Choroid plexus epithelial cell (primary cell): ENCODE data around the gene SINHCAF.

Experiments
- DNase-seq: peaks from one replicate; pipeline ENCODE4 v3.0.0-alpha.2; 2010; ENCODE audit warnings: low read depth
- H3K4me3 ChIP-seq: 2 replicates; pipeline ENCODE4 v1.5.1; 2011; ENCODE audit warnings: low read depth, mild to moderate bottlenecking, control low read depth, low read length, moderate library complexity
- CTCF ChIP-seq: conservative IDR thresholded peaks from 2 replicates; pipeline ENCODE4 v1.5.1; 2011; ENCODE audit warnings: low read depth, mild to moderate bottlenecking, control low read depth, inconsistent platforms, low read length, moderate library complexity

The SINHCAF gene

GRCh38 chr12:31308116-31308515 is 17.8 kb downstream of the SINHCAF start:
- no peak for TF ChIP-seq CTCF
- H3K4me3 ChIP-seq, result no peak overlapping the region
- DNase-seq, result no peak

- DNase-seq, result no peak
Observed at GRCh38 chr12:31306866-31307265, 19.1 kb downstream of the SINHCAF start.

GRCh38 chr12:31303466-31303865 is 22.5 kb downstream of the SINHCAF start:
- TF ChIP-seq CTCF, result no peak
- DNase-seq, result no peak
- no peak overlapping the region for H3K4me3 ChIP-seq

More at GRCh38 chr12:31306866-31307265, 19.1 kb downstream of the SINHCAF start:
- no peak for TF ChIP-seq CTCF
- H3K4me3 ChIP-seq, result no peak overlapping the region

- TF ChIP-seq CTCF, result no peak
- H3K4me3 ChIP-seq, result no peak overlapping the region
- no peak for DNase-seq
Observed at GRCh38 chr12:31301311-31301710, 24.6 kb downstream of the SINHCAF start.

GRCh38 chr12:31300783-31301182 is 25.2 kb downstream of the SINHCAF start:
- no peak for TF ChIP-seq CTCF

GRCh38 chr12:31300341-31300740 is 25.6 kb downstream of the SINHCAF start:
- no peak overlapping the region for H3K4me3 ChIP-seq
- DNase-seq, result no peak
- no peak for TF ChIP-seq CTCF

More at GRCh38 chr12:31300783-31301182, 25.2 kb downstream of the SINHCAF start:
- DNase-seq, result no peak
- H3K4me3 ChIP-seq, result no peak overlapping the region

GRCh38 chr12:31298922-31299321 is 27.0 kb downstream of the SINHCAF start:
- DNase-seq, result no peak
- no peak overlapping the region for H3K4me3 ChIP-seq
- no peak for TF ChIP-seq CTCF
